ENCODE measurements around the gene FUOM. TPM values are rescaled to one million over a fixed set of nuclear protein-coding genes. Genes with fewer than 3 reads are reported as not detected.

Gene FUOM
- total and polyA plus RNA-seq, 2 of the 4 experiments (the other 2 are of a cell fraction), result 26.3 to 52.8 TPM

DNA sequence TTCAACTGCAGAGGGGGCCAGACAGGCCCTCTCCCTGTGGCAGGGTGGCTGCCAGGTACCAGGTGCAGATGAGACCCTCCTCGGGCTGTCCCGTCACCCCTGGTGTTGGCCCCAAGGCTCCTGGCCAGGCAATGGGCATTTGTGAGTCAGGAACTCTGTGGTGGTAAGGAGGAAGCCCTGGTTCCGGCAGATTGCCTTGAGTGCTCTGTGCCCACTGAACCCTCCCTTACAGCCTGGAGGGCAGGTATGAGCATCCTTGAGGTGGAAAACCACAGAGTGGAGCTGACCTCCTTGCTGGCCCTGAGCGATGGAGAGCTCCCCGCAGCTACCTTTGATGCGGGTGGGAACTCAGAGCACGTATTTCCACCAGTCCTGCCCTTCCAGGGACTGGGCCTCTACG, 23.2 kb upstream of the FUOM start:
- H3K56ac ChIP-seq (ENCODE audit: extremely low read depth, insufficient read depth, low read length), result no peak overlapping the region
- H3K4me2 ChIP-seq (ENCODE audit: low read depth, low read length), result no peak overlapping the region
- dilution Hi-C loops (cut with HindIII; ENCODE audit: low sequenced_read_pairs, unreplicated experiment) (no loop called here), intact Hi-C loops (cut with micrococcal nuclease) (no loop called here), in situ Hi-C loops (cut with MboI; ENCODE audit: low sequenced_read_pairs) (no loop called here)
- no peak overlapping the region for H2BK20ac ChIP-seq (ENCODE audit: low read depth, low read length)
- ATAC-seq (ENCODE audit: low read depth) (no peak), DNase-seq (no peak)
- no peak overlapping the region for H2BK5ac ChIP-seq (ENCODE audit: low read depth, low read length, poor library complexity, severe bottlenecking)
- H3K14ac ChIP-seq (replicated peaks; ENCODE audit: low read depth, low read length), result no peak overlapping the region
- no peak overlapping the region for H3K27ac ChIP-seq (ENCODE audit: insufficient read depth, low read length)
- TF ChIP-seq SMC3 (IDR thresholded peaks at IDR 0.05; ENCODE audit: low read depth, low read length) (no peak), MXI1 (IDR thresholded peaks at IDR 0.05; ENCODE audit: borderline replicate concordance, low read depth, low read length) (no peak), NFE2L2 (IDR thresholded peaks at IDR 0.05; ENCODE audit: low read depth, low read length) (no peak), CEBPB (IDR thresholded peaks at IDR 0.05; ENCODE audit: low read depth, low read length) (no peak), CTCF (conservative IDR thresholded peaks at IDR 0.05; ENCODE audit: low read depth, low read length) (no peak), MAZ (IDR thresholded peaks at IDR 0.05; ENCODE audit: borderline replicate concordance, low read depth, low read length) (no peak), CHD1 (IDR thresholded peaks at IDR 0.05; ENCODE audit: low read depth, low read length) (no peak), RFX5 (IDR thresholded peaks at IDR 0.05; ENCODE audit: low read depth, low read length) (no peak)
- WGBS, 2 experiments (ENCODE audit: extremely low coverage in 2 of 2, insufficient read length in 1 of 2), result 100% methylated on average over 2 of the region's 8 CpGs; no CpG with 5 or more reads in 1 of the 2 experiments
- H3K4ac ChIP-seq (ENCODE audit: low read depth, low read length), result no peak overlapping the region
- H4K5ac ChIP-seq (ENCODE audit: low read depth, low read length), result no peak overlapping the region
- no peak overlapping the region for H3K9ac ChIP-seq (ENCODE audit: low read depth, low read length)
- H3K4me3 ChIP-seq (ENCODE audit: insufficient read depth, low read depth, low read length), result no peak overlapping the region
- no peak overlapping the region for H2AK5ac ChIP-seq (ENCODE audit: low read depth, low read length)
- H3K79me1 ChIP-seq (ENCODE audit: low read depth in 1 of 2, low read length in 2 of 2), result peaks cover 0 to 10% of the 10 kb centered on the region in 2 experiments; a peak in 3 of 4 replicates
- no peaks in the 10 kb centered on the region for H3K9me3 ChIP-seq (ENCODE audit: control insufficient read depth, insufficient read depth, low read length)
- H2BK15ac ChIP-seq (ENCODE audit: low read depth, low read length), result no peak overlapping the region
- peaks cover 5% of the 10 kb centered on the region for H3K36me3 ChIP-seq (ENCODE audit: control insufficient read depth, insufficient read depth, low read length)
- peaks cover 5% of the 10 kb centered on the region for H3K4me1 ChIP-seq (ENCODE audit: control insufficient read depth, insufficient read depth, low read length)
- no peak overlapping the region for H2BK120ac ChIP-seq (ENCODE audit: low read depth, low read length)
- no peak overlapping the region for H2AK9ac ChIP-seq (replicated peaks; ENCODE audit: low read depth, low read length, poor library complexity)
- ChIA-PET CTCF (no interaction called here), POLR2A (ENCODE audit: unreplicated experiment) (no interaction called here)
- BruUV-seq (replicated peaks), result no TSS peak
- no peak overlapping the region for H4K8ac ChIP-seq (ENCODE audit: low read depth in 2 of 2, low read length in 2 of 2)
- H3K9me1 ChIP-seq (ENCODE audit: insufficient read depth, low read length), result peaks cover 8% of the 10 kb centered on the region; the same call in 1 of the 2 replicates
- H4K91ac ChIP-seq (ENCODE audit: insufficient read depth, low read depth, low read length), result no peak overlapping the region
- H4K20me1 ChIP-seq (ENCODE audit: insufficient read depth, low read length), result no peaks in the 10 kb centered on the region
- H3K23ac ChIP-seq (ENCODE audit: low read depth, low read length), result no peak overlapping the region
- no peak overlapping the region for H3K18ac ChIP-seq (ENCODE audit: low read depth, low read length)
- no peak overlapping the region for H2AFZ ChIP-seq (replicated peaks; ENCODE audit: low read length, poor library complexity)
- no peaks in the 10 kb centered on the region for H3K27me3 ChIP-seq (ENCODE audit: control insufficient read depth, insufficient read depth, low read length)
